HG02884 (cell line): ENCODE data around the gene STX5.
A peak's percentile ranks its signal among the peaks of the same experiment; 100 is the strongest.
"Not testable (repeated sequence)": the region's sequence is repeated elsewhere in the genome, so short reads cannot be mapped to it uniquely, and the experiment has no call there.

Experiments used
- ATAC-seq: cut with Tn5 transposase; IDR thresholded peaks from one replicate; pipeline ENCODE4 v1.9.1; 2021; ENCODE audit warnings: mild to moderate bottlenecking, moderate library complexity; ENCODE audit not compliant: unreplicated experiment

STX5 gene

DNA sequence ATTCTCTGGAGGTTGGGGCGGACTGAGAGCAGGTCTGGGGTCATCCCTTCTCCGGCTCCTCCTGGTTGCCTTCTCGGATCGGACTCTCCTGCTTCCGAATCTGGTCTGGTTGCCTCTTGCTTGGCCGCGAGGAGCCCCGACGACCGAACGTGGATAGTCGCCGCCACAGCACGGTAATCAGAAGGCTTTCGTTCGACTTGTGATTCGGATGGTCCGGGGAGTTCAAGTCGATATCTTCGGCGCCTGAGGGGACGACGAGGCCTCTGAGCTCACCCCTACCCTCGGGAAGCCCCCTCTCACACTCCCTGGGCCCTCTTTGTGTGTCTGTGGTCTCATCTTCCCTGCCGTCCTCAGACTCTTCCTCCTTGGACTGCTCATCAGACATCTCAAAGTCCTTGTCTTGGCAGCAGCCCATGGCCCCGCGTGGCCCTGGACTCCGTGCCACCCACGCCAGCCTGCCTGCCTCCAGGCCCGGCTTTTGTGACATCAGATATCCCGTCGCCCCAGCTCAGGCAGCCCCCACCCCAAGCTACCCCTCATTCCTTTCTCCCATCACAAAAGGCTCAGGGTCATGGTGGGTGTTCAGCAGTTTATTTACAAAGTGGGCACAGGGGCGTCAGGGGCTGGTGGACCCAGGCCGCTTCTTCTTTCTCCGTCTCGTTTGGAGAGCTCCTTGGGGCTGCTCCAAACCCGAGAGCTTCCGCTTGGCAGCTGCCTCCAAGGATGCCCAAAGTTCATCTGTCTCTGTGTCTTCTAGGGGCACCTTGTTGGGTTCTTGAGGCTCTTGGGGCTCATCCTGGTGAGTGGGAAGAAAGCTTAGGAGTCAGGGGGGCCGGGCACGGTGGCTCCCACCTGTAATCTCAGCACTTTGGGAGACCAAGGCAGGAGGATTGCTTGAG, 734 bp upstream of the STX5 start, which contains the start of gene TEX54:
Gene TEX54, minus strand, starts transcription at position 506 of the 899 bp plus-strand sequence.
- ATAC-seq = peak; percentile 14

DNA sequence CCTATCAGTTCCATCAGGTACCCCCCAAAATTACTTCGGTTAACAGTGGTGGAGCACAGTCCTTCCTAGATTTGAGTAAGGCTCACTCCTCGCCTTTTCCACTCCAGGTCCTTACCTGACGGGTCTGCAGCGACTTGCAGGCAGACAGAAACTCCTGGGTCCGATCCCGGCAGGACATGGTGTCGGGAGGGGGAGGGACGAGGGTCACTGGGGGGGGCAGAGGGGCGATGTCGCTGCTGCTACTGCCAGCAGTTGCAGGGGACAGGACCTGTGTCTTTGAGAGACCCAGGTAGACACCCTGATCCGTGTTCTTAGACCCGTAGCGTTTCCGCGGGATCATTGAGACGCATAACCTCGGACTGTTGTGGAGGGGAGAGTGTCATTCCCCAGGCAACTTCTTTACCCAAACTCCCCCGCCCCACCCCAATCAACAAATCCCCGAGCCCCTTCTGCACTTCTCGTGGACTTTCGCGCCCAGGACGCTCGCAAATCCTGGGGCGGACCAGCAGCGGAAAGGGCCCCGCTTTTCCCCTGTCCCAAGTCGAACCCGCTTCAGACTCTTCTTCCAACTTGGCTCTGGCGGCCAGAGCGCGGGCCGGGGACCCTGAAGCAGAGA, 839 bp downstream of the STX5 start:
- ATAC-seq = peak; percentile 7

DNA sequence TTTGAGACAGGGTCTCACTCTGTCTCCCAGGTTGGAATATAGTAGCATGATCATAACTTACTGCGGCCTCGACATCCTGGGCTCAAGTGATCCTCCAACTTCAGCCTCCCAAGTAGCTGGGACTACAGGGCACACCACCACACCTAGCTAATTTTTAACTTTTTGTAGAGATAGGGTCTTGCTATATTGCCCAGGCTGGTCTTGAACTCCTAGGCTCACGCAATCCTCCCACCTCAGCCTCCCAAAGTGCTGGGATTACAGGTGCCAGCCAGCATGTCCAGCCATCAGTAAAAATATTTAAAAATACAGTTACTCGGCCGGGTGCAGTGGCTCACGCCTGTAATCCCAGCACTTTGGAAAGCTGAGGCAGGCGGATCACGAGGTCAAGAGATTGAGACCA, 3.7 kb downstream of the STX5 start:
- not testable (repeated sequence) for ATAC-seq

DNA sequence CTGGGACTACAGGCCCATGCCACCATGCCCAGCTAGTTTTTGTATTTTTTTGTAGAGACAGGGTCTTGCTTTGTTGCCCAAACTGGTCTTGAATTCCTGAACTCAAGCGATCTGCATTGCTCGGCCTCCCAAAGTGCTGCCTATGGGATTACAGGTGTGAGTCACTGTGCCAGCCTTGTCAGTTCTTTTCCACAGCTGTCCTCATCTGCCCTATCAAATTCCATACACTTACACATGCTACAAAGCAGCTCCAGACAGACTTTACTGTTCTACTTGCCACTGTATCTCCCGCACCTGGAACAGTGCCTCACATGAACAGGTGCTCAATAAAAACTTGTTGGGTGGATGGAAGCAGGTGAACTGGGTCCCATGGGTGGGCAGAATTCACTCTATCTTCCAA, 8.2 kb downstream of the STX5 start:
- ATAC-seq = no peak

DNA sequence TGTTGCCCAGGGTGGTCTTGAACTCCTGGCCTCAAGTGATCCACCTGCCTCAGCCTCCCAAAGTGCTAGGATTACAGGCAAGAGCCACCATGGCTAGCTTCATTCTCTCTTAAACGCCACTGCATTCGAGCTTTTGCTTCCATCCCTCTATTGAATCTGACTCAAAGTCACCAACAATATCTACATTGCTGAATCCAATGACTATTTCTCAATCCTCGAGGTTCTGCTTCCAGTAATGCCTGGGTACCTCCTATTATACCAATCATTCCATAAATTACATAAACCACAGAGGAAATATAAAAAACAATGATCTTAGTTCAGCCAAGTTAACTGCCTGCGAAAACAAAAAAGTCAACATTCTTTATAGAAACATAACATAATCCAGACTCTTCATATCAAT, 14.7 kb downstream of the STX5 start:
- no peak for ATAC-seq

DNA sequence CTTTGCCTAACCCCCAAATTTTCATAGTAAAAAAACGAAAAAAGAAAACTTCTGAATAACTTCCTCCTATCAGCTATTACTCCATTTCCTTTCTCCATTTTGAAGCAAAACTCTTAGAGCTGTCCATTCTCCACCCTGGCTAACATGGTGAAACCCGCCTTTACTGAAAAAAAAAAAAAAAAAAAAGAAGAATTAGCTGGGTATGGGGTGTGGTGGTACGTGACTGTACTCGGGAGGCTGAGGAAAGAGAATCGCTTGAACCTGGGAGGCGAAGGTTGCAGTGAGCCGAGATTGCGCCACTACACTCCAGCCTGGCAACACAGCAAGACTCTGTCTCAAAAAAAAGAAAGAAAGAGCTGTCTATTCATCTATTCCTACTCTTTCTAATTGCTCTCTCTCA, 15.3 kb downstream of the STX5 start:
- ATAC-seq = no peak

DNA sequence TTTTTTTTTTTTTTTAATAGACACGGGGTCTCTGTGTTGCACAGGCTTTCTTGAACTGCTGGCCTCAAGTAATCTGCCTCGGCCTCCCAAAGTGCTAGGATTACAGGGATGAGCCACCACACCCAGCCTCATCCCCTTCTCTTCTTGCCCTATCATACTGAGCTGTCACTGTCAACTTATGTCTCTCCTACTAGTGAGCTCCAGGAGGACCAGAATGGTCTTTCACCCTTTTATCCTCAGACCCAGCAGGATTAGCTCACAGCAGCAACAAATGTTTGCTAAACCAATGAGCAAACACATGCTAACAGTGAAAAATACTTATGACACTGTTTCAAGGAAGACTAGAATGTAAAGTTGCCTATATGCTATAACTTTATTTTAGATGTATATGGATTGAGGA, 20.2 kb downstream of the STX5 start:
- ATAC-seq = no peak

DNA sequence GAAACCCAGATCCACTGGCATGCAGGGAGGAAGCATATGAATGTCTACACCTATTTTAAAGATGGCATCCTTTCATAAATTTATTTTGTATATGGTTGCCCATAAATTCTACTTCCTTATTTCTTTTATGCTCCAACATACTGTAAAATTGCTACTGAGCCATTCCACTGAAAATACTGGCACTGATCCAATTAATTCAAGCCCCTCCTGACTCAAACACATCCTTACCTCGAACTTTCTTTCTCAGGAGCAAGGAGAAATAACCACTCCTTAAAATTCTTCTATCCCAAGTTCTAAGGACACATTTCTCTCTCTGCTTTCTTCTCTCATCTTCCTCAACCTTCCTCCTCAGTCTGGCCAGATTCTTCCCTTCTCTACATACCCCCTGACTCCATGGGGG, 21.1 kb downstream of the STX5 start:
- no peak for ATAC-seq

DNA sequence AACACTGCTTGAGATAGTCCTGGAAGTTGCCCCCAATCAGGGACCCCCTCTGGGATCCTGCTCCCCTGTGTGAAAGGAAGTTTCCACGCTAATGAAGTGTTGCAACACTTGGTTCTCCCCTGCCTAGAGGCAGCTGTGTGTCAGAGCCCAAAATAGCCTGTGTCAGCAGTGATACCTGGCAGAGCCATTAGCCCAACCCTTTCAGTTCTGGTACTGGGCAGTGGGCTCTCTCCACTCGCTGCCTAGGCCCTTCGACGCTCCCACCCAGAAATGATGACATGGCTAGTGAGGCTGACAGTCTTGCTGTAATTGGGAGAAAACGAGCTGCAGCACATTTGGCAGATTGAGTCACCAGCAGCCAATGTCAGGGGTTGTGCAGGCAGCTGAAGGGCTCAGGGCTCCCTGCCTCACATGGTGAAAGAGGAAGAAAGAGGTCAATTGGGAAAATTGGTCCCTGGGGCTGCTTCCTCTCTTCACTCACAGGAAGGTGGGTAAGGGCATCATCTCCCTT, 25.2 kb downstream of the STX5 start:
- ATAC-seq = no peak

DNA sequence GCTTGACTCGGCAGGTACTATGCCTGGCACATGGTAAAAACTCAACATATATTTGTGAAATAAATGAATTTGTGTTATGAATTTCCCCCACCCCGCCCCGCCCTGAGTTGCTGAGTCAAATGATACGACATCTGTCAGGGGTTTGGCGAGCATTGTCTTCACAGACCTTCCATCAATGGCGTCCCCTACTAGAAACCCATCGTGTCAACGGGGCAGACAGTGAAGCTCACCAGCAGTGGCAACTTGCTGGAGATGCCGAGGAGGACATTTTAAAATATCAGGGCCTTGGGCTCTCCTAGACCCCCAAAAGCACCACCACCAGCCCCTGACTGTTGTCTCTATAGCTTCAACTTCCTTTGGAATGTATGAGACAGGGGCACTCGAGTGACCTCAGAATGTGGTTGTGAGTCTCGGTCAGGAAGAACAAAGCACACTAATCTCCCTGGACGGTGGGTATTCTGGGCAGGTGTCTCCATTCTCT, 25.9 kb downstream of the STX5 start:
- no peak for ATAC-seq

DNA sequence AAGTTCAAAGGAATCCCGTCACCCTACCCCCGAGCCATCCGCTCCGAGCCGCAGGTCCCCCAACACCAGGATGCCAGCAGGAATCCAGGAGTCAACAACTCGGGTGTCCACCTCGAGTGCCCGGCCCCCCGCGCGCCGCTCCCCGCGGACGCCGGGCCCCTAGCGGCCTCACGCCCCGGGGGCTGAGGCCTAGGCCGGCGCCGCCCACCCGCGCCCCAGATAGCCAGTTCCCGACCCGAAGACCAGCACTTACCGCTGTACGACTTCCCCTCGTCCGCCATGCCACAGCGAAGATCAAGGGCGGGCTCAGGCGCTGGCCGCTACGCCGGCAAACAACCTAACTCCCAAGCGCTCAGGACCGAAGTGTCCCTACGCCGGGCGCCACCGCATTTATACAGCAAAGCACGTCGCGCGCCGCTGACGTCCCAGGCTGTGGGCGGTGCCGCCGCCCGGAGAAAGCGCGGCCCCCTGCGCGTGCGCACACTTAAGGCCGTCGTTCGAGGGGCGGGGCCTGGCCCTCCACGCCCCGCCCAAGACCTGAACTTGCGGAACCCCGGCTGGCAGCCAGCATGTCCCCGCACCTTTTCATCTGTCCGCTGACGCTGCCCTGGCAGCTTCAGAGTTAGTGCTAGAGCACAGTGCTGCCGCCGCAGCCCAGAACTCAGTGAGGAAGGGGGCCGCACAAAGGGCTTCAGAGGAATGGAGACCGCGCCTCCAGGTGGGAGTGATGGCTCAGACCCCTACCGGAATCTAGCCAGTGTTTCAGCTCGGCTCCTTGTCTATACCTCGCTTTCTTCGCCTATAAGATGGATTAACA, 26.6 kb downstream of the STX5 start, which contains the start of gene NXF1:
Gene NXF1, minus strand, starts transcription at position 365 of the 817 bp plus-strand sequence. Its CDS starts 84 bp downstream, at position 281.
- peak; percentile 67 for ATAC-seq

DNA sequence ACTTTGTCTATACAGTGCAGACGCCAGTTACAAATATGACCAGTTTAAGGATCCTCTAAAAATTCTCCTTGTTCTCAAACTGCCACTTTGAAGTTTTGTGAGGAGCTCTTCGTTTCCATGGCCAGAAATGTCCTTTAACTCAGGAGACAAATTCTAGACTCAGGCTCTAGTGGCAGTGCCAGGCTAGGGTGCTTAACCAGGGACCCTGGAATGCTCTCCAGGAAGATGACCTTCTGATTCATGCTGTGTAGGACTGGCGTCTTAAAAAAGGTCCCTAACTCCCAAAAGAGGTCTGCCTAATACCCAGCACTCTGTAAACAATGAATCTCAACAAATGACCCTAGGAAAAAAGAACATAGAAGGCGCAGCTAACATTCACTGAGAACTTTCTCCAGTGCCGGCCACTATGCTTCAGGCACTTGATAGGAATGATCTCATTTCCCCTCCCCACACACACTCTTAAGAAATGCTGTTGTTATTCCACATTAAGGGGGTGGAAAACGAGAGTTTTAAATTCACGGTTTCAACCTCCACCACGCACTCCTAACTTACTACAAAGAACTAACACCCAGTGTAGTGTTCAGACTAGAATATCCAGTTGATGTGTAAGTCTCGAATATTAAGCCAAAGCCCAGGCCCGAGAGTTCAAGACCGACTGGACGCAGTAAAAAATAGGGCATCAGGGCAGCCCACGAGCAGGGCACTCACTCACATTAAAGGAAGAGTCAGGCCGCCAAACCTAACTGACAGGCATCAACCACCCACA, 27.4 kb downstream of the STX5 start:
- ATAC-seq = peak; percentile 10

DNA sequence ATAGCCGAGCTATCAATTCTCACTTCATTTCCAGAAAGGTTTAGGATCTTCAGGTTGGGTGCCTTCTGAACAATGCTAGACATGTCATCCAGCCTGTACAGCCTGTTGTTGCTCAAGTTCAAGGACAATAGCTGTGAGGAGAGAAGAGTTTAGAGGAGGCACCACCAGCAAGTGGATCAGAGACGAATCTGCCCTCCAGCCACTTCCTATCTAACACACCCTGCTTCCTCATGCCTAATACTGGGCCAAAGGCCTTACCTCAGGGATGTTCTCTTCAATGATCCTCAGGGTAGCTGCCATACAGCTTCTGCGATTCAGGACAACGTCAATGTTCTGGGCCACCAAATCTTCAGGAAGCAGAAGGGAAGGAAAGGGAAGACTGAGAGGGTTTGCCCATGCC, 30.8 kb downstream of the STX5 start:
- ATAC-seq = no peak

DNA sequence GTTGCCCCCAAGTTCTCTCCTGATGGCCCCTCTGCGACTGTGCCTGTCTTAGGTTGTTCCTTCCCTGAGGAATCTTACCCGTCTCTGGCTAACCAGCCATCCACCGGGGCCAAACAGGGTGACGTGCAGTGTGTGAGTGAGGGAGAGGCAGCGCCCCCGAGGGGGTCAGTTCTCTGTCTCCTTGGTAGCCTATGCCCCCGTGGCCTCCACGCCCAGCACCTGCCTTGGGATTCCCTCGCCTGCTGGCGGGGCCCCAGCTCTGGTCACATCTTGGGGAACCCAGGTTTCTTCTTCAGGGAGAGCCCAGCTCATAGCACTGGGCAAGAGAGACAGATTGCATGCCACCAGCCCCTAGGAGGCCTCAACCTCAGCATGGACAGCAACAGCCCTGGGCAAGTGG, 32.4 kb downstream of the STX5 start:
- no peak for ATAC-seq

DNA sequence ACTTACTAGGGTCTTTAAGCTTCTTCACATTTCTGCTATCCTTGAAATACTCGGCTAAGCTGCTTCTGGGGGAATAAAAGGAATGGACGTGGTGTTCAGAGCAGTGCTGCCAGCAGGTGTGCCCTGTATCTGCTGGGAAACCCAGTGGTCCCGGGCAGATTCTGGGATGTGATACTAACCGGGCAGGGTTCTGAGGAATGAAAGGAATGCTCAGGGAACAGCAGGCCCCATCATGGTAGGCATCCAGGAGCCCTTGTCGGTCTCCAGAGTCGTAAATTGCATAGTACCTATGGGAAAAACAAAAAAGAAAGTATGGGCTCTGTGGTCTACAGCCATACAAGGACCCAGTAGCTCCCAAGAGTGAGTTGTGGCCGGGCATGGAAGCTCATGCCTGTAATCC, 35.6 kb downstream of the STX5 start:
- ATAC-seq = no peak

DNA sequence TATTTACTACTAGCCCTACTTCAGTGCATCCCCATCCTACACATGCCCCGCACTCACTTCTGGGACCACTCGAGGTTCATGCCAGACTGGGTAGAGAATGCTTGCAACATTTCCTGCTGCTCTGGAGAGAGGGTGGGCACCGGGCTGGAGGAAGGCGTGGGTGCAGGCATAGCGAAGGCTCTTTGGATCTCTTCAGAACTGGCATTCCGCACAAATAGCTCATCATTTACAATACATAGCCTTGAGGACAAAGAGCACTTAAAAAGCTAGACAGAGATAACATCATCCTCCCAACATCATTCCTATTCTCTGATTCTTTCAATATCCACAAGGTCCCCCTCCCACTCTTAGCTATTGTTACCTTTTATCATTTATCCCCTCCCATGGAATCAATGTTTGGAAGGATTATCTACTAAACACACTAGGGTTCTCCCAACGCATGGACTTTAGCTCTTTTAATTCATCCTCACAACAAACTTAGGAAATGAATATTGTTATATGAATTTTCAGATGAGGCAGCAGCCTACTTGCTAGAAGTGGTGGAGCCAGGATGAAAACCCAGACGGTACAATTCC, 37.6 kb downstream of the STX5 start:
- ATAC-seq = no peak

DNA sequence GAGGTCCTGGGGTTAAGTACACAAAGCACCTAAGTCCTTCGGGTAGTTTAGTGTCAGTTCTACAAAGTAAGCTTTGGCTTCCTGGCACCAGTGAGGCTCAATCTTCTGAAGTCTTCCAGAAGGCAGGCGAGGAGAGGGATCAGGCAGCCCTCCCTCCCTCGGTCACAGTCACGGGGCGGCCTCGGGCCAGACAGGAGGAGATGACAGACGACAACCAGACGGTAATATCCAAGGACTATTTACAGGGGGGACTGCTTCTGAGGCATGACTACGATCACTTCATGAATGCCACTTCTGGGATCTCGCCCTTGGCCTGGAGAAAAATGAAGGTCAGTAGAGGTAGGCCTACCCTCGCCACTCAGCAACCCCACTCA, 39.7 kb downstream of the STX5 start:
- ATAC-seq = no peak

DNA sequence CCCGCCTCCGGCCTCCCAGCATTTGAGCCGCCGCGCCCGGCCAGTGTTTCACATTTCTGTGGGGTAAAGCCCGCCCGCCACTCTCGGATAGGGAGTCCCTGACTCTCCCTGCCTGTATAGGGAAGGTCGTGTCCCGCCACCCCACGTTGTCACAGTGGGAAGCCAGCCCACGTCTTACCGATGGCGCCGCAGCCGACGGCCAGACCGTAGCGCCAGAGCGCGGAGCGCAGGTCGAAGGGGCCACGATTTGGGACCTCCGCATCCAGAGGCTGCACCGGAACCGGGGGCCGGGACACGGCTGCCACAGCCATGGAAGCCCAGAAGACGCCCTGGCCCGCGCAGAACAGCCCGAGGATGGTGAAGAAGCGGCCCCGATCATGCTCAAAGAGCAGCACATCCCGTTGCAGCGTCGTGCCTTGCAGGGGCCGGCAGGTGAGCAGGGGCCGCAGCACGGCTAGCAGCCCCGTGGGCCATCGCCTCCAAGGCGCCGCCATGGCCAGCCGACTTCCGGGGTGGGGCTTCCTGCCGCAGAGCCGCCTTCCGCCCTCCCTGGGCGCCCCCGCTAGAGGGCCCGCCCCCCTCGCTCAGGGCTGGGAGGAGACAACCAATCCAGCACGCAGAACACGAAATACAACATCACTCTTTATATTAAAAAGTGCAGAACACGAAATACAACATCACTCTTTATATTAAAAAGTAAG, 40.2 kb downstream of the STX5 start, which contains the start of gene TMEM223:
Gene TMEM223, minus strand, starts transcription at position 506 of the 701 bp plus-strand sequence. Its CDS starts 12 bp downstream, at position 494.
- peak; percentile 50 for ATAC-seq

DNA sequence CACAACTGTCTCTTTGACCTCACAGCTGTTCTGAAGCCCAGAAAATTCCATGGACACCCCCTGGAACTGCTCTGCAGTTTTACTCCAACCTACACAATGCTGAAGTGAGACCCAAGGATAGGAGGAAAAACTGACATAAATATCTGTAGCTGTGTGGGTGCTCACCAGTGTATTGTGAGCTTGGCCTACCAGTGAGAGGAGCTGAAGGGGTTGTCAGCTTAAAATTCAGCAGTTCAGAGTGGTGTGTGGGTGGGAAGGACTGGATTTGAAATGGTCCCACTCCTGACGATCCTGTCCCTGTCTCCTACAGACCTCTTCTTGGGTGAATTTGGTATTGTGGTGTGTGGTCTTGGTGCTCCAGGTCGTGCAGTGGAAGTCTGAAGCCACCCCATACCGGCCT, 42.3 kb downstream of the STX5 start:
- no peak for ATAC-seq
